ENCODE data around the gene COL6A3. TPM values are rescaled to one million over a fixed set of nuclear protein-coding genes. Genes with fewer than 3 reads are reported as not detected.
"Not testable (repeated sequence)": the region's sequence is repeated elsewhere in the genome, so short reads cannot be mapped to it uniquely, and the experiment has no call there.

COL6A3 gene
- total RNA-seq, 1 experiment from 2014 or later, result 0.05 TPM

DNA sequence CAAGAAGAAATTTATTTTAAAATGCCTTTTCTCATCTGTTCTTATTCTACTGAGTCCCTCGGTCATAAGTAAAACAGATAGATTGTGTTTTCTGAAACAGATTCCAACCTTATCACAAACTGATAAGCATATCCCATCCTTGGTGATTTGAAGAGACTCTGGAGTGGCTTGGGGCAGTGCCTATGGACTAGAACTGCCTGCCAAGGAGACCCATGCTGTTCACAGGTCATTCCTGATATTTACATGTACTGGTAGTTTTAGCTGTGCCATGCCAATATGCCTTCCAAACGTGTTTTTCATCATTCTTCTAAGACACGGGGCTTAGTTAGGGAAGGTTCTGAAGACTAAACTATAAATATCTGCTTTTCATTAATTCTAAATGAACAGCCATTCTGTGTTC, 11.4 kb upstream of the COL6A3 start:
- in situ Hi-C loops (cut with HindIII; ENCODE audit: low pct_unique_long_range_greater_than_20kb, low sequenced_read_pairs), result no loop called here
- DNase-seq (ENCODE audit: low read depth, low spot score), result no peak

DNA sequence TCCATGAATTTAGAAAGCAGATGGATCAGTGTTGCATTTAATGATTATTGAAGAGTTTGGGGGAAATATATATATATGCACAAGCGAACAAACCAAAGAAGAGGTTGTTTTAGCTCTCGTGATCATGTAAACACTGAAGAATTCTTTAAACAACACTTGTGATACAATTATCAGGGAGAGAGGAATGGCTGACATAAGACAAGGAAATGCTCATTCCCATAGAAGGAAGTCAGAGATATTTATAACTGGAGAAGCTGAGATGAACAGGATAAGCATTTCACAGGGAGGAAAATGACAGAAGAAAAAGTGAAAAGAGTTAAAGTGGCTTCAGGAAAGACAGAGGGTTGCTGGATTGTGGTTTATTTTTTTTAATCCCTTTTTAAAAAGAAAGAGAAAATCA, 10.6 kb upstream of the COL6A3 start:
- in situ Hi-C loops (cut with HindIII; ENCODE audit: low pct_unique_long_range_greater_than_20kb, low sequenced_read_pairs), result no loop called here
- DNase-seq (ENCODE audit: low read depth, low spot score), result no peak

DNA sequence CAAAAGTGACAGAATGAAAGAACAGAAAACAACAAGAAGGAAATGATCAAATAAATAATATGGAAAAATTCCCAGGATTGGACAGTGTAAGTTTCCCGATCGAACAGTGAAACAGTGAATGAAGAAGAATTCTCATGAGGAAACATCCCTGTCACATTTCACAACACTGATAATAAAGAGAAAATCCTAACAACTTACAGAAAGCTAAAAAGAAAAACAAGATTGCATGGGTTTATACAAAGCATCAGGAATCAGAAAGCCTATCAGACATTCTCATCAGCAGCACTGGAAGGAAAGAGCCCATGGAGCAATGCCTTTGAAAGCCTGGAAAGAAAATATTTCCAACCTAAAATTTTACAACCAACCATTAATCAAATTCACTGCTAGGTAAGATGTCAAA, 9.9 kb upstream of the COL6A3 start:
- in situ Hi-C loops (cut with HindIII; ENCODE audit: low pct_unique_long_range_greater_than_20kb, low sequenced_read_pairs), result no loop called here
- DNase-seq (ENCODE audit: low read depth, low spot score), result no peak

DNA sequence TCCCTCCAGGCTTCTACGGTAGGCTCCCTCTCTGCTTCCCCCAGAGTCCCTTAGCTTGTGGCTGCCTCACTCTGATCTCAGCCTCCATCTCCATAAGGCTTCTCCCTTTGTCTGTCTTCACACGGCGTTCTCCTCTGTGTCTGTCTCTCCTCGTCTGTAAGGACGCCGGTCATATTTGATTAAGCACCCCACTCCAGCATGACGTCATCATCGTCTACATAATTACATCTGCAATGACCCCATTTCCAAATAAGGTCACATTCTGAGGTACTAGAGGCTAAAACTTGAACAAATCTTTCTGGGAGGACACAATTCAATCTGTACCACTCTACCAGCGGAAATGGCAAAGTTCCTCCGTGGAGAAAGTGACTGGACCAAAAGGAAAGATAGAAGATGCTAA, 8.3 kb upstream of the COL6A3 start:
- in situ Hi-C loops (cut with HindIII; ENCODE audit: low pct_unique_long_range_greater_than_20kb, low sequenced_read_pairs), result no loop called here
- DNase-seq (ENCODE audit: low read depth, low spot score), result no peak

DNA sequence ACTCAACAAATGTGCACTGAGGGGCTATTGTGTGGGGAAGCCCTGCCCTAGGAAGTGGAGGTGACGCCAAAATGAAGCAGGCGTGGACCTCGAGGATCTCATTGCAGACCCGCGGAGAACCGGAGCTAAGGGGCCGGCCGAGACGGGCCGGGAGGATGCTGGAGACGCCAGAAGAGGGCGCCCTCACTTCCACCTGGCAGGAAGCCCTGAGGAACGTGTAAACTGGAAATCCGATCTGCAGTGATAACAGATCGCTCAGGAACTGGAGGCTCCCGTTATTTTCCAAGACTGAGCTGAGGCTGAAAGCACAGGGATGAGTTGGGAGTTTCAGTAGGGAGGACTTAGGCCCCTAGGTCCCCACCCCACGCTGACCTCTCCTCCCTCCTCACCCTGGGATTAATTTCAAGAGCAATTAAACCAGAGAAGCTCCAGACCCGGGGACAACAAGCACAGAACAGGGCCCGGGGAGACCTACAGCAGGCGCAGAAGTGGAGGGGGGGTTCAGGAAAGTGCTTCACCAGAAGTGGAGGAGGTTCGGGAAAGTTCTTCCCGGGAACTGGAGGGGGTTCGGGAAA, 7.7 kb upstream of the COL6A3 start:
- DNase-seq (ENCODE audit: low read depth, low spot score), result peak; percentile 84
- in situ Hi-C loops (cut with HindIII; ENCODE audit: low pct_unique_long_range_greater_than_20kb, low sequenced_read_pairs), result no loop called here

DNA sequence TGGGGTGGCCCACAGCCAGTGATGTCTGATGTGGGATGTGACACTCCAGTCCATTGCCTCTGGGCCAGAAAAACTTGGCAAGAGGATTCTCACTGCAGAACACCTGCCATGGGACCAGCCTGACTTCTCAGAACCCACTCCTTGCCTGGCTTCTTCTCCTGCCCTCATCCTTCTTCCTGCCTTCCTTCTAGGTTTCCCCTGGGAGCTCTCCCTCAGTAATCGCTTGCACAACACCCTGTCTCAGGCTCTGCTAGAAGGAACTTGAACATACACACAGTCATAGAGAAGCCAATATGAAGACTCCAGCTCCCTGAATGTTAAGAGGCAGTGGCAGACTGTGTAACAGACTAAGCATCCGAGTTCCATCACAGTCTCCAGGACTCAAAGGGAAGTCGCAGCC, 4.3 kb upstream of the COL6A3 start:
- in situ Hi-C loops (cut with HindIII; ENCODE audit: low pct_unique_long_range_greater_than_20kb, low sequenced_read_pairs), result no loop called here
- no peak for DNase-seq (ENCODE audit: low read depth, low spot score)

DNA sequence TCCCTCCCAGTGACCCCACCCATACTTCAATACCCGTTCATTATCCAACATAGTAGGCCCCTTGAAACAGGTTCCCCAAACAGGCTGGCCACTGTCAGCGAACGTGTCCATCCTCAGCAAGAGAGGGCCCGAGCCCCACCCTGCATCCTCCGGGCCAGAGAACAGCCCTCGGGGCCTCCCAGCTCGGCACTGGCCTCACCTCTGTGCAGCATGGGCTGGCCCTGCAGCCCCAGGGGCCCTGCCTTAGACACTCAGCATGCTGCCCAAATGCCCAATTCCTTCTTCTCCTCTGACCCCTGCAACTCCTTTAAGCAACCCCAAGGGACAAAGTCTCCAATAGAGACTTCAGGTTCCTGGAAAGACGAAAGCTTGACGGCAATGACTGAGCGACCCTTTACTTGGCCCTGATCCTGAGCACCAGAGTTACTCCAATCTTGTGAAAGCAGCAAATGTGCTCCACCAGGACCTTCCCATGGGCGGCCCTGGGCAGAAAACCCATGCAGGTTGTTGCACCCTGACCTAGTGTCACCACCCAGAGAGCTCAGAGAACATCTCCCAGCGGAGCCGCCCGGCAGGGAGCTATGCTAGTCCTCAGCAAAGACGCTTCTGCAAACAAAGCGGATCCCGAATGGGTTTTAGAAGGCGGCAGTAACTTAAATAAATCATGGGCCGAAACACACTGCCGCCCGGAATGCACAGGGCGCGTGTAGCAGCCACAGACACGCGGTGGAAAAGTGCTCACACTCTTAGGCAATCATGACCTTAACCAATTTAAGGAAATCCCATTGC, 782 bp downstream of the COL6A3 start:
- DNase-seq (ENCODE audit: low read depth, low spot score), result no peak
- in situ Hi-C loops (cut with HindIII; ENCODE audit: low pct_unique_long_range_greater_than_20kb, low sequenced_read_pairs), result no loop called here

DNA sequence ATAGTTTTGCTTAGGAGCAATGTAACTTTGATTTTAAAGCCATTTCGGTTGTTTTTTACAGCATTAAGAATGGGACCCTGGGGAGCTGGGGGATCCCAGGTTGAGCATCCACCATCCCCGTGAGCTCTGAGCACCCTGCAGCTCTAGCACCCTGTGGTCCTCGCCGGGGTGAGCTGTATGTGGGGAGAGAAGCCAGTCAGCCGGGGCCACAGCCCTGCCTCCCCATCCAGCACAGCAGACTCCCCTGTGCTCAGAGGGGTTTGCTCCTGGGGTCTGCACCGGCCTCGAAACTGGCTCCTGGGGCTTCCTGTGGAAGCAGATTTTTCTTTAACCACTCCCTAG, 1.3 kb downstream of the COL6A3 start:
- in situ Hi-C loops (cut with HindIII; ENCODE audit: low pct_unique_long_range_greater_than_20kb, low sequenced_read_pairs), result no loop called here
- DNase-seq (ENCODE audit: low read depth, low spot score), result no peak

DNA sequence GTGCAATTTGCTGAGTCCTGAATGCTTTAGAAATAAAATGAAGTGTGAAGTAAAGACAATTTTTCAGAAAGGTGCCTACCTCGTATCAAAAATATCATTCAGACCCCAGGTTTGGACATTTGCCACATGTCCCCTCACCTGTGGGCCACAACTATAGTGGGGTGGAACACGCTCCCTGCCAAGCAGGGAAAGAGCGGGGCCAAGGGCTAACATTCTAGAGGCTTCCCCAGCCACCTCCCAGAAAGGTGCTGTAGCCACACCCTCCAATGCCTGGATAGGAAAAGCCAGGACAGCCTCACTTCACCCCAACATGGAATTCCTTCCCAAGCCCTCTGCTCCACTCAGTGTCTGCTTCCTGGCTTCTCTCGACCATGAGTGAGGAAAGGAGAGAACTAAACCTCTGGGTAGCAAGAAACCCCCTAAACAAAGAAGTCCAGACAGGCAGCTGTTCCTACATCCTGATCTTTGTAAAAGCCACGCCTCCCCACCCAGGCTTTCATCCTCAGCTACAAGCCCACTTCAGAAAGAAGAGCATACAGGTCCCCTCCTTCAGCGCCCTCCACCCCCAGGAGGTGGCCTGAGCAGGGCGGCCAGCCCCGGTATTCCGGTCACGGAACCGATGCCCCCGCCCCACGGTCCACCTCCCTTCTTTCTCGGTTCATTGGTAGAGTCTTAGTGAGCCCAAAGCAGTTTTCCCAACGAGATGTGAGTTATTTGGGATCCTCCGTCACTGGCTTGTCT, 2.1 kb downstream of the COL6A3 start:
- in situ Hi-C loops (cut with HindIII; ENCODE audit: low pct_unique_long_range_greater_than_20kb, low sequenced_read_pairs), result no loop called here
- DNase-seq (ENCODE audit: low read depth, low spot score), result no peak

DNA sequence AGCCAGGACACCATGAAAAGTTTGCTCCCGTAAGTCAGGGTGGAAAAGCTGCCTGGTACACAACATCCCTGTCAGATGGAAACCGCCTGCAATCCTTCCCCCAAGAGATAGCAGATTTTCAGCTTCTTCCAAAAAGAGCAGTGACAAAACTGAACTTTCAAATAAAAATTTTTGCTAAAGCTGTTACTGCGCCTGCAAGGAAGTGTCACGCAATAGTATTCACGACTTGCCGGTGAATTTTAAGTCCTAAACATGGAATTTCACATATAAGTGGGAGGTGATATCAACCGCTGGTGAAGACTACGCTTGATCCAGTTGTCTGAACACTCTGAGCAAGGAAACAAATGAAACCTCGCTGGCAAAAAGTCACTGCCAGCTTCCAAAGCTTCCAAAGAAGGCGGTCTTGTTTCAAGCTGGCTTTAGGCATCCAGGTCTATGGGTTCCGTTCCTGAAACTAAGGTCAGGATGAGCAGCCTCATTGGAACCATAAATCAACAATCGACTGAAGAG, 2.8 kb downstream of the COL6A3 start:
- DNase-seq (ENCODE audit: low read depth, low spot score), result no peak
- in situ Hi-C loops (cut with HindIII; ENCODE audit: low pct_unique_long_range_greater_than_20kb, low sequenced_read_pairs), result no loop called here

DNA sequence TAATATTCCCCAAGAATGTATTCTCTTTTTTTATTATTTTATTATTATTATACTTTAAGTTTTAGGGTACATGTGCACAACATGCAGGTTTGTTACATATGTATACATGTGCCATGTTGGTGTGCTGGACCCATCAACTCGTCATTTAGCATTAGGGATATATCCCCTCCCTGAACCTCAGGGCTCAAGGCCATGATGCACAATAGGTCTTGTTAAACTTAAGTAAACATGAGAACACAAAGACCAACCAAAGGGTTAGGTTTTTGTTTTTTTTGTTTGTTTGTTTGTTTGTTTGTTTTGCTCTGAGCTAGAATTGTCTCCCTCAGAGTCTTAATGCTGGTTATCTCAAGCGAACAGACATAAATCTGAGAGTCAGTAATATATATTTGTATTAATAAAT, 4.7 kb downstream of the COL6A3 start:
- DNase-seq (ENCODE audit: low read depth, low spot score); in situ Hi-C loops (cut with HindIII; ENCODE audit: low pct_unique_long_range_greater_than_20kb, low sequenced_read_pairs): not testable (repeated sequence)

DNA sequence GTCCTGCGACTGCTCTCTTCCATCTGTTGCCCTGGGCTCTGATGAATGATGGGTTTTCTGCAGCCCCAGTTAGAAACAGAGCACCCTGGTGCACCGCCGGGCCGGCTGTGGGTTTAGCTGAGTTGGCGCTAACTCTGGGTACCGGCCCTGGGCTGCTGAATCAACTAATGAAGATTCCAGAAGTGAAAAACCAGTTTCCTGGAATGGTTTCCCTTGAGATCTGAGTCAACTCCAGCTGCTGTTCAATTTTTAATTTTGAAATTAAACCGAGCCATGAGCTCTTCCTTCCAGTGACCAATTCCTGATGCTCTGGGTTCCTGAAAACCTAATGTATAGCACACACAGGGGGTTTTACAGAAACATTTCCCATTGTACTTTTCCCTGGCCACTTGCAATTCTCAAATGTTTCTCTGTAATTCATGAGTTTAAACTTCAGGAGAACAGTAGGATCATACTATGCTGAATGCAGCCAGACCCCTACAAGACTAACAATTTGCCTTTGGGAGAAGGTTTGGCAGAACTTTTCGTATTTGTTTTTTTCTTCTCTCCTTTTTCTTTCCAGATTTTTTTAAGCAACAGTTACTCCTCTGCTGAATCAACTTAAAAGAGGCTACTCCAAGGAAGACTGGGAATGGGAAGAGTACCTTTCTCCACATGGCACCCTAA, 5.5 kb downstream of the COL6A3 start:
- DNase-seq (ENCODE audit: low read depth, low spot score), result no peak
- in situ Hi-C loops (cut with HindIII; ENCODE audit: low pct_unique_long_range_greater_than_20kb, low sequenced_read_pairs), result no loop called here

DNA sequence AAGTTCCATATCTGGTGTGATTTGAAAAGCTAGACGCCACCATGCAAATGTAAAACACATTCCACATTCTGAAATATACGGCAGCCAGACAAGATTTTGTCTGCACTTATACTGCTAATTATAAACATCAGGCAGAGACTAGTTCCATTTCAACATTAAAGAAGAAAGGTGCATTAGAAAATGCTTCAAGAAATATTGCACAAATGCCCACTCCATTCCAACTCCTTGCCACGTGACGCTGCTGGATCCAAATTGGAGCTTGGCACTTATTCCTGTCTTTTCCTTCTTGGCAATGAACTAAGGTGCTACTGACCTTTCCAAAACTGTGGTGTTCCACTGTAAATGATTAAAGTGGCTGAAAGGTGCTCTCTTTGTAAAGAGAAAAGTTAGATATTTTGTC, 6.3 kb downstream of the COL6A3 start:
- in situ Hi-C loops (cut with HindIII; ENCODE audit: low pct_unique_long_range_greater_than_20kb, low sequenced_read_pairs), result no loop called here
- DNase-seq (ENCODE audit: low read depth, low spot score), result no peak

DNA sequence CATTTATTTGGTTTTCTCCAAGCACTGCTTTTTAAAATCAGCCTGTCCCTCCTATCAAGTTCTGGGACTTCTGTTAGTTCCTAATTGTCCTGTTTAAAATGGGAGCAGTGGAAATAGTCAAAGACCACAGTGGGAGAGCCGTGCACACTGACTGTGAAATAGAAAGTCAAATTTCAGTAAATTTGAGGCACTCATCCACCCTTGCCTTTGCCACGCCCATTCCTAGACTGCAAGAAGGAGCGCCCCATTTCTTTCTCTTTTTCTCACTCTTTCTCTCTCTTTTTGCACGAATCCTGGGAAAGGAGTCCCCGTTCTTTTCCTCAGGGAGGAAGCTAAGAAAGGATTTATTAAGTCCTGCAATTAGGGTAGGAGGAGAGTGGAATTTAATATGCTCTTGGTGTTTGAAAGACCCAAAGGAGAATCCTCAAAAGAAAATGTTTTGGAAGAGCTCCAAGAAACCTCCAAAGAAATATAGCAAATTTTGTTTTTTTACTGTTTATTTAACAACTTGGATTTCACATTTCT, 7.5 kb downstream of the COL6A3 start:
- in situ Hi-C loops (cut with HindIII; ENCODE audit: low pct_unique_long_range_greater_than_20kb, low sequenced_read_pairs), result no loop called here
- no peak for DNase-seq (ENCODE audit: low read depth, low spot score)

DNA sequence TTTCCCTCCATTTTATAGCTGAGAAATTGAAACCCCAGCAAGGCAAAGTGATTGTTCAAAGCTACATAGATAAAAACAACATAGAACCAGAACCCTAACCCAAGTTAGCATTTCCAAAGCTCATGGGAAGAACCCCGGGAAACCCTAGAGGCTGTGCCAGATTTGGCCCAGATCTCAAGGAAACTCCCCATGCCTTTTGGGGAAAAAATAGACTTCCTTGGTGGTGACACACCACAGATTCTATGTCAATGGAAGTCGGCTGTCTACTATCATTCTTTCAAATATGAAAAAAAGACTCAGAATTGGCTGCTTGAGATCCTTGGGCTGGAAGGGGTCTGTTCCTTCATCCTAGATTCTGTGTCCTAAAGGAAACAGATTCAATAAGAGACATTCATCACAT, 8.4 kb downstream of the COL6A3 start:
- in situ Hi-C loops (cut with HindIII; ENCODE audit: low pct_unique_long_range_greater_than_20kb, low sequenced_read_pairs), result no loop called here
- DNase-seq (ENCODE audit: low read depth, low spot score), result no peak

DNA sequence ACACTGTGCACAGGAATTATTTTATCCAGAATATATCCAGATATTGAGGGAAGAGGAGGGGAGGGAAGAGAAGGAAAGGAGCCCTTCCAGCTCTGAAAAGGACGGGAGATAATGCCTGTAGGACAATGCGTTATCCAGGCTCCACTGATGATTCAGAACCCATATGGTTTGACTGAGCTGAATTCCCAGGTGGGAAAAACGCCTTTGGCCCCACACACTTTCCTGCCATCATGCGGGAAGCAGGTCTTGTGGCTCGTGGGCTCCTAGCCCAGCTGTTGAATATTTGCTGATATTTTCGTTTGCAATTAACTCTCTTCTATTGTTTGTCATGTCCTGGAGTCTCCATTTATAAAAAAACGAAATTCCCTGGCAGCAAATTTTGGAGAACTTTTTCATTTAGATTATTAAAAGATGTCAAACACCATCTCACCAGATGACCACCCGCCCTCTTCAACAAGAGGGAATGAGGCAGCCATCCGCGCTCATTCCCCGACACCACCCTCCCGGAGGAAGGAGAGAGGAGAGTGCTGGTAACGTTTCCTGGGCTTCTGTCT, 8.9 kb downstream of the COL6A3 start:
- DNase-seq (ENCODE audit: low read depth, low spot score), result no peak
- in situ Hi-C loops (cut with HindIII; ENCODE audit: low pct_unique_long_range_greater_than_20kb, low sequenced_read_pairs), result no loop called here

DNA sequence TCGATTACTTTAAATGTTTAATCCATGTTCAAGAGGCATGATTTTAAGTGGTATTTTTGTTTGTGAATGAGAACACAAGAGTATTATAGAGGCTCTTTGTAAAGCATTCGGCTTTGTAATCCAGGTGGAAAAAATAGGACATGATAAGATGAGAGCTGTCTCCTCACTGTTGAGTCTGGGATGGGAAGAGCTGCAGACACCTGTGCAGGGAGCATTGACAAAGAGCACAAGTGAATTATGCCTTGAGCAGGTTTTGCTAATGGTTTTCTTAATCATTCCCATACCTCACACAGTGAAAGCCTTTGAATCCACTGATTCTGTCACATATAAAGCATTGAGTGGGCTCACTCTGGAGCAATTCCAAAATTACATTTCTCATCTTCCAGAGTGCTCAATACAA, 9.6 kb downstream of the COL6A3 start:
- no peak for DNase-seq (ENCODE audit: low read depth, low spot score)
- in situ Hi-C loops (cut with HindIII; ENCODE audit: low pct_unique_long_range_greater_than_20kb, low sequenced_read_pairs), result no loop called here
